Natural killer cell (primary cell): ENCODE results near the gene JARID2. TPM values are rescaled to one million over a fixed set of nuclear protein-coding genes. Genes with fewer than 3 reads are reported as not detected.

ENCODE experiments used
- ATAC-seq, 3 donors: fragments of 150-1000 bp in 2 of 3; fragments of 200-7000 bp in 1 of 3; cut with Tn5 transposase; 1 replicate in 1 of 3; 2 replicates in 2 of 3; pipeline ENCODE4 v1.10.0; 2021; ENCODE audit warnings: mild to moderate bottlenecking in 2 of 3, moderate library complexity in 2 of 3
- DNase-seq, 2 donors: peaks; one replicate each; pipeline versions ENCODE4 v3.0.0 to v3.0.0-alpha.2; 2013 to 2021; ENCODE audit warnings: mixed read lengths in 1 of 2
- H3K27ac ChIP-seq: one replicate; pipeline ENCODE4 v1.5.1; 2013; ENCODE audit warnings: mild to moderate bottlenecking, low read length
- H3K27me3 ChIP-seq: one replicate; pipeline ENCODE4 v1.6.1; 2013; ENCODE audit warnings: low read length; ENCODE audit not compliant: control insufficient read depth, insufficient read depth
- H3K36me3 ChIP-seq: one replicate; pipeline ENCODE4 v1.6.1; 2013; ENCODE audit warnings: low read length; ENCODE audit not compliant: control insufficient read depth, insufficient read depth
- H3K4me1 ChIP-seq: one replicate; pipeline ENCODE4 v1.6.1; 2013; ENCODE audit warnings: low read length; ENCODE audit not compliant: control insufficient read depth, insufficient read depth
- H3K4me3 ChIP-seq: one replicate; pipeline ENCODE4 v1.5.1; 2013; ENCODE audit warnings: low read length
- H3K9me3 ChIP-seq: one replicate; pipeline ENCODE4 v1.6.1; 2013; ENCODE audit warnings: low read length; ENCODE audit not compliant: control insufficient read depth, insufficient read depth
- H3K27ac Mint-ChIP-seq, 2 donors: one replicate each; pipeline ENCODE4 v1.8.0; 2022; ENCODE audit warnings: mild to moderate bottlenecking in 2 of 2, mixed read lengths in 2 of 2, moderate library complexity in 1 of 2
- H3K27me3 Mint-ChIP-seq, 2 donors: one replicate each; pipeline ENCODE4 v1.8.0; 2022; ENCODE audit warnings: low read depth in 2 of 2, mixed read lengths in 2 of 2
- H3K36me3 Mint-ChIP-seq: one replicate; pipeline ENCODE4 v1.8.0; 2022; ENCODE audit warnings: mixed read lengths
- H3K4me1 Mint-ChIP-seq, 2 donors: one replicate each; pipeline ENCODE4 v1.8.0; 2022; ENCODE audit warnings: mixed read lengths in 2 of 2
- H3K4me3 Mint-ChIP-seq: one replicate; pipeline ENCODE4 v1.8.0; 2022; ENCODE audit warnings: mild to moderate bottlenecking, moderate library complexity, mixed read lengths
- H3K9me3 Mint-ChIP-seq, 2 donors: one replicate each; pipeline ENCODE4 v1.8.0; 2022; ENCODE audit warnings: mixed read lengths in 2 of 2
- WGBS: methylation state at CpG from one replicate; pipeline ENCODE4 v1.1.7; 2013; ENCODE audit warnings: missing lambda C conversion rate; ENCODE audit not compliant: insufficient coverage; 5-methylcytosine and 5-hydroxymethylcytosine counted together
- intact Hi-C: fragments of 100-400 bp; cut with micrococcal nuclease; formaldehyde crosslinking; loops from one replicate; pipeline ENCODE4 v1.14.2; 2022
- total RNA-seq, 4 donors: library from RNA; stranded (reverse); fragments of 120-200 nt in 1 of 4; gene quantifications; one replicate each; pipeline versions ENCODE4 v1.2.3 to v1.2.4, GENCODE V29; 2013 to 2022
- TF ChIP-seq, protein P1 (sequence below): fragments of 200-600 bp; IDR thresholded peaks from one replicate; pipeline ENCODE4 v1.8.0; 2022; ENCODE audit warnings: antibody characterized with exemption

JARID2 gene
- total RNA-seq, 3 donors from 2014 or later (not counting 1 experiment from before 2014, with no cell fraction given) = 49.9 to 60.9 (median 60.5) TPM

DNA sequence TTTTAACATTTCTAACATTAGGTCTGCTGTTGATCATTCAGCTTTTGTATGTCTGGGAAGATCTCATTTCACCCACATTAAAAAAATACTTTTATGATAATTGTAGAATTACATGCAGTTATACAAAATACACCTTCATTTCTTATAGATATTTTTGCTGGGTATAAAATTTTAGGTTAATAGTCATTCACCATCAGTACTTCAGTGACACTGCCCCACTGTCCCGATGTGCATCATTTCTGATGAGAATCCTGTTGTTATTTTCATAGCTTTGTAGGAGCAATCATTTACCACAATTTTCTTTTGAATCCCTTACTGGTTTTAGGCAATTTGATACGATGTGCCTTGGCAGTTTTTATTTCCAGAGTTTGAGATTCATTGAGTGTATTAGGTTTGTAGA lies 173.6 kb downstream of the JARID2 start:
- DNase-seq (no peak), ATAC-seq (no peak)
- TF ChIP-seq, protein P1, sequence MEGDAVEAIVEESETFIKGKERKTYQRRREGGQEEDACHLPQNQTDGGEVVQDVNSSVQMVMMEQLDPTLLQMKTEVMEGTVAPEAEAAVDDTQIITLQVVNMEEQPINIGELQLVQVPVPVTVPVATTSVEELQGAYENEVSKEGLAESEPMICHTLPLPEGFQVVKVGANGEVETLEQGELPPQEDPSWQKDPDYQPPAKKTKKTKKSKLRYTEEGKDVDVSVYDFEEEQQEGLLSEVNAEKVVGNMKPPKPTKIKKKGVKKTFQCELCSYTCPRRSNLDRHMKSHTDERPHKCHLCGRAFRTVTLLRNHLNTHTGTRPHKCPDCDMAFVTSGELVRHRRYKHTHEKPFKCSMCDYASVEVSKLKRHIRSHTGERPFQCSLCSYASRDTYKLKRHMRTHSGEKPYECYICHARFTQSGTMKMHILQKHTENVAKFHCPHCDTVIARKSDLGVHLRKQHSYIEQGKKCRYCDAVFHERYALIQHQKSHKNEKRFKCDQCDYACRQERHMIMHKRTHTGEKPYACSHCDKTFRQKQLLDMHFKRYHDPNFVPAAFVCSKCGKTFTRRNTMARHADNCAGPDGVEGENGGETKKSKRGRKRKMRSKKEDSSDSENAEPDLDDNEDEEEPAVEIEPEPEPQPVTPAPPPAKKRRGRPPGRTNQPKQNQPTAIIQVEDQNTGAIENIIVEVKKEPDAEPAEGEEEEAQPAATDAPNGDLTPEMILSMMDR = no peak
- Mint-ChIP-seq H3K27ac (no peak overlapping the region), H3K4me1 (peaks cover 56 to 66% of the 10 kb centered on the region in 2 donors), H3K36me3 (no peaks in the 10 kb centered on the region), H3K4me3 (no peak overlapping the region), H3K27me3 (no peaks in the 10 kb centered on the region), H3K9me3 (peaks cover 0 to 3% of the 10 kb centered on the region in 2 donors)
- Histone ChIP-seq H3K9me3 (no peaks in the 10 kb centered on the region), H3K4me1 (peaks cover 32% of the 10 kb centered on the region), H3K27ac (no peak overlapping the region), H3K4me3 (no peak overlapping the region), H3K36me3 (no peaks in the 10 kb centered on the region), H3K27me3 (no peaks in the 10 kb centered on the region)
- no CpG with 5 or more reads among the region's 2 CpGs for WGBS
- intact Hi-C loops = no loop called here

DNA sequence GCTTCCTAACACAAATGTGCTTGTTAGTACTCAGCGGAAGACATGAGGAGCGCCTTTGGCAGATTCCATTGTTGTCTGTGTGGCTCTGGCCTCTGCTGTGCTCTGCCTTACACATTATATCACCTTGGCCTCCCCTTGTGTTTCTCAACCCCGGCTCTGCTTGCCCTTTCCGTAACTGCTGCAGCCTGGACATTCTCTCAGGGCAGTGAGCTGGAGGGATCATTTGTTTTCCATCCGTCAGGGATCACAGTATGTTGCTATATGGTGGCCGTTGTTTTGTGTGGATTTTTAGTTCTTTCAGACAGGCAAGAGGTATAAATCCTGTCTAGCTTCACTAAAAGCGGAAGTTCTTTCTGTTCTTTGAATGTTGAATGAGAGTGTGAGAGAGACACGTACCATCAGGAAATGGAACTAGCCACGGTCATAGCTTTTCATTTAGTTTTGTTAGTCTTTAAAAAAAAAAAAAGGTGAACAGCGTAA lies 175.1 kb downstream of the JARID2 start:
- H3K4me1 ChIP-seq = peaks cover 34% of the 10 kb centered on the region
- no peaks in the 10 kb centered on the region for H3K27me3 Mint-ChIP-seq
- intact Hi-C loops = loop anchor here (5.0 kb wide), 1 partner anchor 174 kb away; the partner anchor contains the start of gene JARID2

DNA sequence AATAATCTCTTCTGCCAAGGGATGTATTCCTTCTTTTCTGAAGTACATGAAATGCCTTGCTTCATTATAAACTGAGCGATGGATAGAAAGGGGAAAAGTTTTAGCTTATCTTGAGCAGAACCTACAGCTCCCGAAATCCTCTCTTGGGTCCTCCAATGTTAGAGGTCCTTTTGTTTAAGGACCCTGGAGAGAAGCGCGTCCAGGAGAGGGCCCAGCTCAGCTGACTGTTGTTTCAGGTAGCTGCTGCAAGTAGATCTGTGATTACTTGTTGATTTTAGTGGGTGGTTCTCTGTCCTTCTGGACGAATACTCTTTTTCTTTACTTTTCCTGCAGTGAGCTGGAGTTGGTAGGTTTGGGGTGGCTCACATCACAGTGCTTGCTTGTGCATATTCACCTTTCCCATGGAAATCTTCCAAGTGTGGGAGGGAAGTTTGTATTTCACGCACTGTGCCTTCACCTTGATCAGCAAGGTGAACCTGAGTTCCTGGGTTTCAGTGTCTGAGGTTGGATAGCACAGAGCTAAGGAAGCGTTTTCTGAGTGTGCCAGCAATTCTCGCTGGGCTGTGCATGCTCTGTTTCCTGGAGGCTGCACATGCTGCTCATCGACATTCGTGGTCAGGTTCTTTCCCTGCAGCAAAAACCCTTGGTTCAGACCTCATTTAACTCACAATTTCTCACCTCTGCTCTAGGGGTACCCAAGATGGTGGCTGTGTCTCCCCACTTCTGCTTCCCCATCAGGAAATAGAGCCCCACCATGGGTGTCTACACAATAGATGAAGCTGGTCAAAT lies 176.3 kb downstream of the JARID2 start:
- Histone ChIP-seq H3K4me3 (no peak overlapping the region), H3K27ac (peak overlapping the region; percentile 4), H3K27me3 (no peaks in the 10 kb centered on the region), H3K9me3 (no peaks in the 10 kb centered on the region), H3K36me3 (no peaks in the 10 kb centered on the region), H3K4me1 (peaks cover 37% of the 10 kb centered on the region)
- Mint-ChIP-seq H3K36me3 (no peaks in the 10 kb centered on the region), H3K27ac (peak overlapping the region; percentile 87 to 93), H3K4me1 (peaks cover 72 to 83% of the 10 kb centered on the region in 2 donors), H3K9me3 (peaks cover 0 to 3% of the 10 kb centered on the region in 2 donors), H3K27me3 (no peaks in the 10 kb centered on the region), H3K4me3 (peak overlapping the region; percentile 62)
- TF ChIP-seq, protein P1 = no peak
- intact Hi-C loops = loop anchor here (5.0 kb wide), 1 partner anchor 175 kb away; the partner anchor contains the start of gene JARID2
- 55% methylated on average over 10 of the region's 10 CpGs for WGBS
- ATAC-seq (peak; percentile 75 to 92 (median 84)), DNase-seq (peak; percentile 43 to 62)

More for the DNA sequence above, 175.1 kb downstream of the JARID2 start:
- H3K4me3 ChIP-seq = no peak overlapping the region
- H3K4me3 Mint-ChIP-seq = peak overlapping the region; percentile 61
- H3K36me3 Mint-ChIP-seq = no peaks in the 10 kb centered on the region
- H3K36me3 ChIP-seq = no peaks in the 10 kb centered on the region
- TF ChIP-seq, protein P1 = no peak
- H3K27ac Mint-ChIP-seq = peak overlapping the region; percentile 87 to 93
- H3K4me1 Mint-ChIP-seq = peaks cover 68 to 79% of the 10 kb centered on the region in 2 donors
- peak; percentile 44 to 60 (median 52) for ATAC-seq
- H3K27ac ChIP-seq = peak overlapping the region; percentile 46
- WGBS = 27% methylated on average over 10 of the region's 10 CpGs
- peaks cover 0 to 3% of the 10 kb centered on the region in 2 donors for H3K9me3 Mint-ChIP-seq
- peak in 1 of 2 donors; percentile 38 for DNase-seq
- H3K9me3 ChIP-seq = no peaks in the 10 kb centered on the region
- H3K27me3 ChIP-seq = no peaks in the 10 kb centered on the region
